ENCODE measurements around the gene AK1. TPM values are rescaled to one million over a fixed set of nuclear protein-coding genes. Genes with fewer than 3 reads are reported as not detected.

AK1 gene
- total and polyA plus RNA-seq, 9 of the 15 experiments (the other 6 are each of a cell fraction or from before 2014, with no cell fraction given): 10.1 to 71.8 (median 39.0) TPM

DNA sequence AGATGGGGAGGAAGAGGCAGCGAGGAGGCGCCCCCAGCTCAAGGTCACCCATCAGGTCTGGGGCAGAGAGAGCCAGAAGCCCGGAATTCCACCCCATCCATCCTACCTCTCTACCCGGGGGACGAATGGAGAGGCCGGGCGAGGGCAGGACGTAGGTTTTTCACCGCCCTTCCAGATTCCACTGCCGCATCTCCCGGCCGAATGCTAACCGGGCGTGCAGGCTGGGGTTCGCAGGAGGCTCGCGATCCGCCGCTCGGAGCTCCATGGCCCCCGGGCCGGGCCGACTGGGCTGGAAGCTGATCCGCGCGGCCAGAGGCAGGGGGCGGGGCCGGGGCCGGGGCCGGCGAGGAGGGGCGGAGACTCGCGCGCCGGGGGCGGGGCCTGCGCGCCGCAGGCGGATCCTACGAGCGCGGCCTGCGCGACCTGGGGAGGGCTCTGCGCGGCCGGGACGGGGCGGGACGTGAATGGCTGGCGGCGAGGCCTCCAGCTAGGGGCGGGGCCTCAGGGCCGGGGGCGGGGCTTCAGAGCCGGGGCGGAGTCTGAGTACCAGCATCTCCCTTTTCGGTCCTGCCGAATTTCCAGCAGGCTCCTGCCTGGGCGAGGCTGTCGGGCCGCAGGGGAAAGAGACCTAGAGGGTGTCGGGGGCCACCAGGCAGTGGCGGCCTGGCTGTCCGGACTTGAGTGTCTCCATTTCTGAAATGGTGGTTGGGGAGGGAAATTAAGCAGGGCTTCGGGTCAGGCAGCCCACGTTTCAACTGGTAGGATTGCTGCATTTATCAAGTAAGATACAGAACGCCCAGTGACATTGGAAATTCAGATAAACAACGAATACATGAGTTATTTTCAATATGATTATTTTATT is 39.5 kb upstream of the AK1 start, which contains the start of gene ST6GALNAC4 (continued):
- TF ChIP-seq DEAF1 (CRISPR knock-in tag; IDR thresholded peaks at IDR 0.05) (no peak), E2F8 (IDR thresholded peaks at IDR 0.05; ENCODE audit: low read depth, partially characterized antibody) (no peak), POLR2AphosphoS5 (IDR thresholded peaks at IDR 0.05; ENCODE audit: control insufficient read depth, insufficient read depth, low read depth, low read length) (peak; percentile 38; the same call in 1 of the 2 replicates), ZNF431 (CRISPR knock-in tag; IDR thresholded peaks at IDR 0.05) (peak; percentile 35; the same call in 1 of the 2 replicates), VEZF1 (CRISPR knock-in tag; IDR thresholded peaks at IDR 0.05) (peak; percentile 82), SUPT5H (IDR thresholded peaks at IDR 0.05) (peak; percentile 47; the same call in 1 of the 2 replicates), POLR2G (IDR thresholded peaks at IDR 0.05; ENCODE audit: low read depth, low read length) (peak; percentile 79), FOXK1 (CRISPR knock-in tag; IDR thresholded peaks at IDR 0.05; ENCODE audit: borderline replicate concordance) (no peak), CUX1 (CRISPR knock-in tag; IDR thresholded peaks at IDR 0.05) (no peak)
- TF ChIP-seq, protein P1, sequence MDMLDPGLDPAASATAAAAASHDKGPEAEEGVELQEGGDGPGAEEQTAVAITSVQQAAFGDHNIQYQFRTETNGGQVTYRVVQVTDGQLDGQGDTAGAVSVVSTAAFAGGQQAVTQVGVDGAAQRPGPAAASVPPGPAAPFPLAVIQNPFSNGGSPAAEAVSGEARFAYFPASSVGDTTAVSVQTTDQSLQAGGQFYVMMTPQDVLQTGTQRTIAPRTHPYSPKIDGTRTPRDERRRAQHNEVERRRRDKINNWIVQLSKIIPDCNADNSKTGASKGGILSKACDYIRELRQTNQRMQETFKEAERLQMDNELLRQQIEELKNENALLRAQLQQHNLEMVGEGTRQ (CRISPR knock-in tag; IDR thresholded peaks at IDR 0.05): no peak
- TF ChIP-seq, protein P2, sequence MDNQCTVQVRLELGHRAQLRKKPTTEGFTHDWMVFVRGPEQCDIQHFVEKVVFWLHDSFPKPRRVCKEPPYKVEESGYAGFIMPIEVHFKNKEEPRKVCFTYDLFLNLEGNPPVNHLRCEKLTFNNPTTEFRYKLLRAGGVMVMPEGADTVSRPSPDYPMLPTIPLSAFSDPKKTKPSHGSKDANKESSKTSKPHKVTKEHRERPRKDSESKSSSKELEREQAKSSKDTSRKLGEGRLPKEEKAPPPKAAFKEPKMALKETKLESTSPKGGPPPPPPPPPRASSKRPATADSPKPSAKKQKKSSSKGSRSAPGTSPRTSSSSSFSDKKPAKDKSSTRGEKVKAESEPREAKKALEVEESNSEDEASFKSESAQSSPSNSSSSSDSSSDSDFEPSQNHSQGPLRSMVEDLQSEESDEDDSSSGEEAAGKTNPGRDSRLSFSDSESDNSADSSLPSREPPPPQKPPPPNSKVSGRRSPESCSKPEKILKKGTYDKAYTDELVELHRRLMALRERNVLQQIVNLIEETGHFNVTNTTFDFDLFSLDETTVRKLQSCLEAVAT (IDR thresholded peaks at IDR 0.05): peak in 1 of 2 experiments; percentile 65; a peak in 1 of 4 replicates
